ENCODE results near the gene OPRL1. TPM values are rescaled to one million over a fixed set of nuclear protein-coding genes. Genes with fewer than 3 reads are reported as not detected.

Gene OPRL1
- total RNA-seq, 1 donor from 2014 or later: 1.9 TPM

- Histone ChIP-seq H3K4me3 (no peak overlapping the region), H3K27me3 (peaks cover 10% of the 10 kb centered on the region), H3K4me1 (no peaks in the 10 kb centered on the region), H3K36me3 (no peaks in the 10 kb centered on the region), H3K27ac (no peak overlapping the region), H3K9me3 (no peaks in the 10 kb centered on the region)
- ATAC-seq (no peak), DNase-seq (no peak)
- TF ChIP-seq CTCF (IDR thresholded peaks at IDR 0.05): no peak
- intact Hi-C loops (cut with DNase I): no loop called here
Observed at GRCh38 chr20:64095455-64095854, 15.6 kb downstream of the OPRL1 start.

- Histone ChIP-seq H3K27ac (no peak overlapping the region), H3K4me1 (no peaks in the 10 kb centered on the region), H3K9me3 (no peaks in the 10 kb centered on the region), H3K4me3 (no peak overlapping the region), H3K27me3 (peaks cover 15% of the 10 kb centered on the region), H3K36me3 (no peaks in the 10 kb centered on the region)
- intact Hi-C loops (cut with DNase I): no loop called here
- DNase-seq: no peak
- ATAC-seq: no peak
- no peak for TF ChIP-seq CTCF (IDR thresholded peaks at IDR 0.05)
Observed at GRCh38 chr20:64095927-64096326, 16.0 kb downstream of the OPRL1 start.

- Histone ChIP-seq H3K27ac (no peak overlapping the region), H3K36me3 (no peaks in the 10 kb centered on the region), H3K27me3 (peaks cover 21% of the 10 kb centered on the region), H3K4me3 (no peak overlapping the region), H3K4me1 (no peaks in the 10 kb centered on the region), H3K9me3 (no peaks in the 10 kb centered on the region)
- DNase-seq (no peak), ATAC-seq (no peak)
- TF ChIP-seq CTCF (IDR thresholded peaks at IDR 0.05): no peak
- intact Hi-C loops (cut with DNase I): no loop called here
Observed at GRCh38 chr20:64096535-64096934, 16.7 kb downstream of the OPRL1 start.

DNA sequence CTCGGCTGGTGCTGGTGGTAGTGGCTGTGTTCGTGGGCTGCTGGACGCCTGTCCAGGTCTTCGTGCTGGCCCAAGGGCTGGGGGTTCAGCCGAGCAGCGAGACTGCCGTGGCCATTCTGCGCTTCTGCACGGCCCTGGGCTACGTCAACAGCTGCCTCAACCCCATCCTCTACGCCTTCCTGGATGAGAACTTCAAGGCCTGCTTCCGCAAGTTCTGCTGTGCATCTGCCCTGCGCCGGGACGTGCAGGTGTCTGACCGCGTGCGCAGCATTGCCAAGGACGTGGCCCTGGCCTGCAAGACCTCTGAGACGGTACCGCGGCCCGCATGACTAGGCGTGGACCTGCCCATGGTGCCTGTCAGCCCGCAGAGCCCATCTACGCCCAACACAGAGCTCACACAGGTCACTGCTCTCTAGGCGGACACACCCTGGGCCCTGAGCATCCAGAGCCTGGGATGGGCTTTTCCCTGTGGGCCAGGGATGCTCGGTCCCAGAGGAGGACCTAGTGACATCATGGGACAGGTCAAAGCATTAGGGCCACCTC, 18.7 kb downstream of the OPRL1 start:
- DNase-seq: no peak
- no peak overlapping the region for H3K4me3 ChIP-seq
- H3K27me3 ChIP-seq: peaks cover 41% of the 10 kb centered on the region
- ATAC-seq: no peak
- TF ChIP-seq CTCF (IDR thresholded peaks at IDR 0.05): no peak
- H3K4me1 ChIP-seq: peaks cover 12% of the 10 kb centered on the region
- no peaks in the 10 kb centered on the region for H3K9me3 ChIP-seq
- no peak overlapping the region for H3K27ac ChIP-seq
- H3K36me3 ChIP-seq: no peaks in the 10 kb centered on the region
- intact Hi-C loops (cut with DNase I): no loop called here

GRCh38 chr20:64099086-64099786, 19.4 kb downstream of the OPRL1 start:
- Histone ChIP-seq H3K4me3 (no peak overlapping the region), H3K27me3 (peaks cover 48% of the 10 kb centered on the region), H3K36me3 (no peaks in the 10 kb centered on the region), H3K9me3 (no peaks in the 10 kb centered on the region), H3K27ac (no peak overlapping the region), H3K4me1 (peaks cover 12% of the 10 kb centered on the region)
- ATAC-seq (no peak), DNase-seq (no peak)
- intact Hi-C loops (cut with DNase I): no loop called here
- no peak for TF ChIP-seq CTCF (IDR thresholded peaks at IDR 0.05)

Measured in upper lobe of right lung (tissue), 1 donor.